HG03575 (cell line): ENCODE data around the gene DHPS.
"Not testable (repeated sequence)": the region's sequence is repeated elsewhere in the genome, so short reads cannot be mapped to it uniquely, and the experiment has no call there.

ENCODE experiments used
- ATAC-seq: cut with Tn5 transposase; IDR thresholded peaks from one replicate; pipeline ENCODE4 v1.9.1; 2021; ENCODE audit not compliant: unreplicated experiment, insufficient number of reproducible peaks, low FRiP score; ENCODE audit errors: extremely low read depth

Gene DHPS

GRCh38 chr19:12678039-12678438 lies 3.6 kb downstream of the DHPS start:
- ATAC-seq = not testable (repeated sequence)

- no peak for ATAC-seq
Measured at GRCh38 chr19:12676928-12677327, 4.8 kb downstream of the DHPS start.

- ATAC-seq = no peak
Measured at GRCh38 chr19:12676384-12676792, 5.3 kb downstream of the DHPS start.

GRCh38 chr19:12675940-12676339 lies 5.7 kb downstream of the DHPS start:
- ATAC-seq = no peak

GRCh38 chr19:12675399-12675798 lies 6.3 kb downstream of the DHPS start:
- ATAC-seq = no peak

- no peak for ATAC-seq
Measured at GRCh38 chr19:12672744-12673143, 8.9 kb downstream of the DHPS start.

- ATAC-seq = no peak
Measured at GRCh38 chr19:12670159-12670928, 11.3 kb downstream of the DHPS start.

- no peak for ATAC-seq
Measured at GRCh38 chr19:12669270-12670158, 12.2 kb downstream of the DHPS start.

GRCh38 chr19:12668932-12669269 lies 12.8 kb downstream of the DHPS start:
- ATAC-seq = no peak

GRCh38 chr19:12668346-12668745 lies 13.3 kb downstream of the DHPS start:
- no peak for ATAC-seq

GRCh38 chr19:12667731-12668302 lies 13.9 kb downstream of the DHPS start:
- ATAC-seq = no peak

- no peak for ATAC-seq
Measured at GRCh38 chr19:12666265-12667048, 15.2 kb downstream of the DHPS start, which contains the start of the genes MAN2B1 and WDR83. MAN2B1 (minus strand) TSS chr19:12666742; CDS start chr19:12666701, 41 bp downstream. WDR83 (plus strand) TSS chr19:12666807; CDS start chr19:12669791, 2,984 bp downstream.

- ATAC-seq = no peak
Measured at GRCh38 chr19:12665671-12666264, 15.9 kb downstream of the DHPS start.

GRCh38 chr19:12665281-12665573 lies 16.5 kb downstream of the DHPS start:
- no peak for ATAC-seq

GRCh38 chr19:12664406-12665280 lies 17.0 kb downstream of the DHPS start:
- ATAC-seq = no peak

GRCh38 chr19:12660980-12661379 lies 20.7 kb downstream of the DHPS start:
- no peak for ATAC-seq

GRCh38 chr19:12657966-12658365 lies 23.7 kb downstream of the DHPS start:
- ATAC-seq = no peak
